ENCODE results near the gene PTP4A1. TPM values are rescaled to one million over a fixed set of nuclear protein-coding genes. Genes with fewer than 3 reads are reported as not detected.

PTP4A1 gene
- total and polyA plus RNA-seq, 2 of the 13 experiments (the other 11 are each of a cell fraction or from before 2014, with no cell fraction given), result 141 to 376 TPM

DNA sequence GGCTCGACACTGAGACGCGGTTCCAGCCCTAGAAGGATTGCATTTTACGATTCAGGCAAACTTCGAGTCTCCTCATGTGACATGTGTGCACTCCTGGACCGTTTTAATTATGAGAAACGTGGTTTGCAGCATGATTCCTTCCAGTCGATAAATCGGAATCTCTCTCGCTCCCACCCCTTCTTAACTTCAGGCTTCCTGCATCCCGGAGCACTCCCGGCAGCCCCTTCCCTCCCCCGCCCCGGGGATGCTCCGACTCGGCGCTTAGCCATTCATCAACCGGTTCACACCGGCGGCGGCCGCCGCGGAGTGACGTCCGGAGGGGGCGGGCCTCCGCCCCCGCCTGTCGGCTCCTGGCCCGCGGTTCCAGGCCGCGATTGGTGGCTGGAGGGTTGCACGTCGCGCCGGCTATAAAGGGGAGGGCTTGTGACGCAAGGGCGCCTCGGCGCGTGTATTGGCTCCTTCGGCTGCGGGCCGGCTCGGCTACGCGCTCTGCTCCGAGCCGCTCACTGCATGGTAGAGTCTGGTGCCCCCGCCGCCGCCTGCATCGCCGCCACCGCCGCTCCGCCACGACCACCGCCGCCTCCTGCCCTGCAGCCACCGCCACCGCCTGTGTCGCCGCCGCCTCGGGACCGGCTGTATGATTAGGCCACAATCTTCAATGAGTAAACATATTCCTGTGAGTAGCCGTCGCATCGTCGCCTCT lies at the start of gene PTP4A1, which contains the start of gene LOC128125822 (continued):
- 0 out of 2 replicates have a peak, but pooled peaks have one; percentile 60 for TF ChIP-seq ZIK1 (CRISPR knock-in tag; IDR thresholded peaks at IDR 0.05; ENCODE audit: borderline replicate concordance, low read depth)
- TF ChIP-seq, protein P1, sequence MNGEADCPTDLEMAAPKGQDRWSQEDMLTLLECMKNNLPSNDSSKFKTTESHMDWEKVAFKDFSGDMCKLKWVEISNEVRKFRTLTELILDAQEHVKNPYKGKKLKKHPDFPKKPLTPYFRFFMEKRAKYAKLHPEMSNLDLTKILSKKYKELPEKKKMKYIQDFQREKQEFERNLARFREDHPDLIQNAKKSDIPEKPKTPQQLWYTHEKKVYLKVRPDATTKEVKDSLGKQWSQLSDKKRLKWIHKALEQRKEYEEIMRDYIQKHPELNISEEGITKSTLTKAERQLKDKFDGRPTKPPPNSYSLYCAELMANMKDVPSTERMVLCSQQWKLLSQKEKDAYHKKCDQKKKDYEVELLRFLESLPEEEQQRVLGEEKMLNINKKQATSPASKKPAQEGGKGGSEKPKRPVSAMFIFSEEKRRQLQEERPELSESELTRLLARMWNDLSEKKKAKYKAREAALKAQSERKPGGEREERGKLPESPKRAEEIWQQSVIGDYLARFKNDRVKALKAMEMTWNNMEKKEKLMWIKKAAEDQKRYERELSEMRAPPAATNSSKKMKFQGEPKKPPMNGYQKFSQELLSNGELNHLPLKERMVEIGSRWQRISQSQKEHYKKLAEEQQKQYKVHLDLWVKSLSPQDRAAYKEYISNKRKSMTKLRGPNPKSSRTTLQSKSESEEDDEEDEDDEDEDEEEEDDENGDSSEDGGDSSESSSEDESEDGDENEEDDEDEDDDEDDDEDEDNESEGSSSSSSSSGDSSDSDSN (CRISPR knock-in tag; IDR thresholded peaks at IDR 0.05), result peak; percentile 84; the same call in 1 of the 2 replicates
- 0 out of 2 replicates have a peak, but pooled peaks have one; percentile 37 for TF ChIP-seq ZMYM2 (CRISPR knock-in tag; IDR thresholded peaks at IDR 0.05)
- TF ChIP-seq MYC (CRISPR knock-in tag; IDR thresholded peaks at IDR 0.05; ENCODE audit: borderline replicate concordance), result peak; percentile 51; the same call in 1 of the 2 replicates
- TF ChIP-seq ZUFSP (CRISPR knock-in tag; IDR thresholded peaks at IDR 0.05; ENCODE audit: borderline replicate concordance), result no peak
- no peak for TF ChIP-seq MAF1 (CRISPR knock-in tag; IDR thresholded peaks at IDR 0.05; ENCODE audit: borderline replicate concordance)
- peak; percentile 92 for TF ChIP-seq ZNF343 (CRISPR knock-in tag; IDR thresholded peaks at IDR 0.05)
- peak; percentile 100 for TF ChIP-seq ZC3H13 (CRISPR knock-in tag; IDR thresholded peaks at IDR 0.05)
- no peak for TF ChIP-seq IKZF1 (IDR thresholded peaks at IDR 0.05)
- no peak; the same call in 1 of the 2 replicates for TF ChIP-seq ZNF724P (CRISPR knock-in tag; IDR thresholded peaks at IDR 0.05; ENCODE audit: borderline replicate concordance)
- no peak for TF ChIP-seq ZNF260 (CRISPR knock-in tag; IDR thresholded peaks at IDR 0.05; ENCODE audit: borderline replicate concordance, low read depth)
- TF ChIP-seq, protein P2, sequence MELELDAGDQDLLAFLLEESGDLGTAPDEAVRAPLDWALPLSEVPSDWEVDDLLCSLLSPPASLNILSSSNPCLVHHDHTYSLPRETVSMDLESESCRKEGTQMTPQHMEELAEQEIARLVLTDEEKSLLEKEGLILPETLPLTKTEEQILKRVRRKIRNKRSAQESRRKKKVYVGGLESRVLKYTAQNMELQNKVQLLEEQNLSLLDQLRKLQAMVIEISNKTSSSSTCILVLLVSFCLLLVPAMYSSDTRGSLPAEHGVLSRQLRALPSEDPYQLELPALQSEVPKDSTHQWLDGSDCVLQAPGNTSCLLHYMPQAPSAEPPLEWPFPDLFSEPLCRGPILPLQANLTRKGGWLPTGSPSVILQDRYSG (CRISPR knock-in tag; IDR thresholded peaks at IDR 0.05), result no peak
- TF ChIP-seq ZFP62 (CRISPR knock-in tag; IDR thresholded peaks at IDR 0.05), result no peak
- TF ChIP-seq PATZ1 (CRISPR knock-in tag; IDR thresholded peaks at IDR 0.05), result peak; percentile 38
- no peak for TF ChIP-seq ZNF513 (CRISPR knock-in tag; conservative IDR thresholded peaks at IDR 0.05)
- TF ChIP-seq ZNF432 (CRISPR knock-in tag; IDR thresholded peaks at IDR 0.05; ENCODE audit: borderline replicate concordance), result no peak
- peak; percentile 47; the same call in 1 of the 2 replicates for TF ChIP-seq ZNF138 (CRISPR knock-in tag; IDR thresholded peaks at IDR 0.05; ENCODE audit: low read depth)
- no peak for TF ChIP-seq ZBTB1 (CRISPR knock-in tag; IDR thresholded peaks at IDR 0.05; ENCODE audit: borderline replicate concordance)
- no peak for TF ChIP-seq NFIC (IDR thresholded peaks at IDR 0.05; ENCODE audit: low read length)
- no peak for TF ChIP-seq ZNF598 (CRISPR knock-in tag; IDR thresholded peaks at IDR 0.05; ENCODE audit: borderline replicate concordance)
- no peak for TF ChIP-seq TBX3 (IDR thresholded peaks at IDR 0.05; ENCODE audit: borderline replicate concordance)
